Measurements from ENCODE around the gene TDRD5. TPM values are rescaled to one million over a fixed set of nuclear protein-coding genes. Genes with fewer than 3 reads are reported as not detected.

TDRD5 gene
- total RNA-seq, 3 donors from 2014 or later (not counting 1 experiment from before 2014, with no cell fraction given) = not detected

DNA sequence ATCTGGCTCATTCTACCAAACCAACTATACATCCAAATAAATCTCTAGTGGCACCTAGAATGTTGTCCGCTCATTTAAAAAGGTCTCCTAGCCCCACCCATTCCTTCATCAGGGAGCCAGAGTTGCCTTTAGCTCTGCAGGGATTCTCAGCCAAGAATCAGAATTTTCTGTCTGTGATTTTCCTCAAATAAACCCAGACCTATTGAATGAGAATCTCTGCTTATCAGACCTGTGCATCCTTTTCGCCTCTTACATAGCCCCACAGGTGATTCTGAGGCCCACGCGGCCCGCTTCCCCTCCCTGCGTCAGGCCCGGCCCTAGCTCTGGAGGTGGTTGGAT lies 410 bp upstream of the TDRD5 start:
- no peaks in the 10 kb centered on the region for H3K9me3 ChIP-seq (ENCODE audit: control insufficient read depth, insufficient read depth, low read length)
- DNase-seq = no peak
- H3K4me3 Mint-ChIP-seq = no peak overlapping the region
- 41% methylated on average over 7 of the region's 7 CpGs for WGBS (ENCODE audit: insufficient coverage)
- no peaks in the 10 kb centered on the region for H3K36me3 ChIP-seq (ENCODE audit: control insufficient read depth, insufficient read depth, low read length)
- peaks cover 19 to 41% of the 10 kb centered on the region in 2 donors for H3K27me3 Mint-ChIP-seq (ENCODE audit: low read depth in 2 of 2)
- no peaks in the 10 kb centered on the region for H3K4me1 Mint-ChIP-seq
- TF ChIP-seq, protein P1, sequence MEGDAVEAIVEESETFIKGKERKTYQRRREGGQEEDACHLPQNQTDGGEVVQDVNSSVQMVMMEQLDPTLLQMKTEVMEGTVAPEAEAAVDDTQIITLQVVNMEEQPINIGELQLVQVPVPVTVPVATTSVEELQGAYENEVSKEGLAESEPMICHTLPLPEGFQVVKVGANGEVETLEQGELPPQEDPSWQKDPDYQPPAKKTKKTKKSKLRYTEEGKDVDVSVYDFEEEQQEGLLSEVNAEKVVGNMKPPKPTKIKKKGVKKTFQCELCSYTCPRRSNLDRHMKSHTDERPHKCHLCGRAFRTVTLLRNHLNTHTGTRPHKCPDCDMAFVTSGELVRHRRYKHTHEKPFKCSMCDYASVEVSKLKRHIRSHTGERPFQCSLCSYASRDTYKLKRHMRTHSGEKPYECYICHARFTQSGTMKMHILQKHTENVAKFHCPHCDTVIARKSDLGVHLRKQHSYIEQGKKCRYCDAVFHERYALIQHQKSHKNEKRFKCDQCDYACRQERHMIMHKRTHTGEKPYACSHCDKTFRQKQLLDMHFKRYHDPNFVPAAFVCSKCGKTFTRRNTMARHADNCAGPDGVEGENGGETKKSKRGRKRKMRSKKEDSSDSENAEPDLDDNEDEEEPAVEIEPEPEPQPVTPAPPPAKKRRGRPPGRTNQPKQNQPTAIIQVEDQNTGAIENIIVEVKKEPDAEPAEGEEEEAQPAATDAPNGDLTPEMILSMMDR (IDR thresholded peaks at IDR 0.05) = no peak
- no peaks in the 10 kb centered on the region for H3K36me3 Mint-ChIP-seq
- no peak overlapping the region for H3K4me3 ChIP-seq (ENCODE audit: low read length)
- intact Hi-C loops (cut with micrococcal nuclease) = no loop called here
- H3K27ac Mint-ChIP-seq = no peak overlapping the region
- no peaks in the 10 kb centered on the region for H3K4me1 ChIP-seq (ENCODE audit: control insufficient read depth, insufficient read depth, low read length)
- H3K27me3 ChIP-seq (ENCODE audit: control insufficient read depth, insufficient read depth, low read length) = peaks cover 2% of the 10 kb centered on the region
- H3K9me3 Mint-ChIP-seq = no peaks in the 10 kb centered on the region
- H3K27ac ChIP-seq (ENCODE audit: low read length) = no peak overlapping the region
- no peak for ATAC-seq

GRCh38 chr1:179598631-179599030 lies 7.0 kb downstream of the TDRD5 start:
- no peak for DNase-seq
- H3K27ac ChIP-seq (ENCODE audit: low read length) = no peak overlapping the region
- H3K27me3 Mint-ChIP-seq (ENCODE audit: low read depth in 2 of 2) = peaks cover under 1 to 7% of the 10 kb centered on the region in 2 donors
- no peak overlapping the region for H3K4me3 Mint-ChIP-seq
- no peaks in the 10 kb centered on the region for H3K4me1 Mint-ChIP-seq
- H3K27me3 ChIP-seq (ENCODE audit: control insufficient read depth, insufficient read depth, low read length) = peaks cover 2% of the 10 kb centered on the region
- no peaks in the 10 kb centered on the region for H3K9me3 ChIP-seq (ENCODE audit: control insufficient read depth, insufficient read depth, low read length)
- ATAC-seq = no peak
- peaks cover 4% of the 10 kb centered on the region in 2 donors for H3K9me3 Mint-ChIP-seq
- intact Hi-C loops (cut with micrococcal nuclease) = no loop called here
- no peak overlapping the region for H3K4me3 ChIP-seq (ENCODE audit: low read length)
- no CpG with 5 or more reads among the region's 1 CpG for WGBS (ENCODE audit: insufficient coverage)
- no peaks in the 10 kb centered on the region for H3K36me3 Mint-ChIP-seq
- H3K27ac Mint-ChIP-seq = no peak overlapping the region
- H3K36me3 ChIP-seq (ENCODE audit: control insufficient read depth, insufficient read depth, low read length) = no peaks in the 10 kb centered on the region
- TF ChIP-seq, protein P1 (IDR thresholded peaks at IDR 0.05) = no peak
- H3K4me1 ChIP-seq (ENCODE audit: control insufficient read depth, insufficient read depth, low read length) = no peaks in the 10 kb centered on the region

DNA sequence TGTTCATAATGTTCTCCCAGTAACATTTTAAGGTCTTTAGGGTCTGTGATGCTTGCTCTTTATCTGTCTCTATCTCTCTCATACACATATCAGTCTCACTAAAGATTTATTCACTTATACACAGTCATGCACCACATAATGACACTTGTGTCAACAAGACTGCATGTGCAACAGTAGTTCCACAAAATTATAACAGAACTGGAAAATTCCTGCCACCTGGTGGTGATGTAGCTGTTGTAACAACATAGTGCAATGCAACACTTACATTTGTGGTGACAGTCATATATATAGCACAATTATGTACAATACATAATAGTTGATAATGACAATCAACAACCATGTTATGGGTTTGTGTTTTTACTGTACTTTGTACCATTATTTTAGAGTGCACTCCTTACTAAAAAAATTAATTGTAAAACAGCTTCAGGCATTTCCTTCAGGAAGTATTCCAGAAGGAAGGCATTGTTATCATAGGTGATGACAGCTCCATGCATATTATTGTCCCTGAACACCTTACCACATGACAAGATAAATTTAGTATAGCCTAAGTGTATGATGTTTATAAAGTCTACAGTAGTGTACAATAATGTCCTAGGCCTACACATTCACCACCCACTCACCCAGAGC lies 8.1 kb downstream of the TDRD5 start:
- H3K4me3 Mint-ChIP-seq = no peak overlapping the region
- H3K4me3 ChIP-seq (ENCODE audit: low read length) = no peak overlapping the region
- H3K9me3 Mint-ChIP-seq = peaks cover 6 to 8% of the 10 kb centered on the region in 2 donors
- TF ChIP-seq, protein P1 (IDR thresholded peaks at IDR 0.05) = no peak
- no peaks in the 10 kb centered on the region for H3K9me3 ChIP-seq (ENCODE audit: control insufficient read depth, insufficient read depth, low read length)
- H3K27me3 Mint-ChIP-seq (ENCODE audit: low read depth in 2 of 2) = peaks cover 0 to 7% of the 10 kb centered on the region in 2 donors
- ATAC-seq (no peak), DNase-seq (peak in 1 of 2 donors; percentile 18)
- no peaks in the 10 kb centered on the region for H3K36me3 Mint-ChIP-seq
- intact Hi-C loops (cut with micrococcal nuclease) = no loop called here
- H3K4me1 Mint-ChIP-seq = no peaks in the 10 kb centered on the region
- no peak overlapping the region for H3K27ac Mint-ChIP-seq
- no peak overlapping the region for H3K27ac ChIP-seq (ENCODE audit: low read length)
- H3K27me3 ChIP-seq (ENCODE audit: control insufficient read depth, insufficient read depth, low read length) = peaks cover 2% of the 10 kb centered on the region
- H3K4me1 ChIP-seq (ENCODE audit: control insufficient read depth, insufficient read depth, low read length) = no peaks in the 10 kb centered on the region
- H3K36me3 ChIP-seq (ENCODE audit: control insufficient read depth, insufficient read depth, low read length) = no peaks in the 10 kb centered on the region

DNA sequence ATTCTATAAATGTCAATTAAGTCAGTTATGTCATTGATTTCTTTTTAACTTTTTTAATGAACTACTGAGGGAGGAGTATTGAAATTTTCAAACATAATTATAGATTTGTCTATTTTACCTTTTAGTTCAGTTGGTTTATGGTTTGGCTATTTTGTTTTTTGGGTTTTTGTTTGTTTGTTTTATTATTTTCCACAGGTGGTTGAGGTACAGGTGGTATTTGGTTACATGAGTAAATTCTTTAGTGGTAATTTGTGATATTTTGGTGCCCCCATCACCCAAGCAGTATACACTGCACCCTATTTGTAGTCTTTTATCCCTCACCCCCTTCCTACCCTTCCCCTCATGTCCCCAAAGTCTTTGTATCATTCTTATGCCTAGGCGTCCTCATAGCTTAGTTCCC lies 9.5 kb downstream of the TDRD5 start:
- Mint-ChIP-seq H3K27me3 (ENCODE audit: low read depth in 2 of 2) (peaks cover 0 to 7% of the 10 kb centered on the region in 2 donors), H3K36me3 (no peaks in the 10 kb centered on the region), H3K4me3 (no peak overlapping the region), H3K4me1 (no peaks in the 10 kb centered on the region), H3K27ac (no peak overlapping the region), H3K9me3 (peaks cover 8 to 9% of the 10 kb centered on the region in 2 donors)
- intact Hi-C loops (cut with micrococcal nuclease) = no loop called here
- H3K4me3 ChIP-seq (ENCODE audit: low read length) = no peak overlapping the region
- H3K27me3 ChIP-seq (ENCODE audit: control insufficient read depth, insufficient read depth, low read length) = no peaks in the 10 kb centered on the region
- ATAC-seq = no peak
- H3K27ac ChIP-seq (ENCODE audit: low read length) = no peak overlapping the region
- no peaks in the 10 kb centered on the region for H3K9me3 ChIP-seq (ENCODE audit: control insufficient read depth, insufficient read depth, low read length)
- DNase-seq = no peak
- TF ChIP-seq, protein P1 (IDR thresholded peaks at IDR 0.05) = no peak
- 71% methylated on average over 1 of the region's 1 CpG for WGBS (ENCODE audit: insufficient coverage)
- no peaks in the 10 kb centered on the region for H3K4me1 ChIP-seq (ENCODE audit: control insufficient read depth, insufficient read depth, low read length)
- no peaks in the 10 kb centered on the region for H3K36me3 ChIP-seq (ENCODE audit: control insufficient read depth, insufficient read depth, low read length)
